ENCODE measurements around the gene KDM3B. TPM values are rescaled to one million over a fixed set of nuclear protein-coding genes. Genes with fewer than 3 reads are reported as not detected.

The KDM3B gene
- total RNA-seq, 1 donor from 2014 or later = 42.4 TPM

DNA sequence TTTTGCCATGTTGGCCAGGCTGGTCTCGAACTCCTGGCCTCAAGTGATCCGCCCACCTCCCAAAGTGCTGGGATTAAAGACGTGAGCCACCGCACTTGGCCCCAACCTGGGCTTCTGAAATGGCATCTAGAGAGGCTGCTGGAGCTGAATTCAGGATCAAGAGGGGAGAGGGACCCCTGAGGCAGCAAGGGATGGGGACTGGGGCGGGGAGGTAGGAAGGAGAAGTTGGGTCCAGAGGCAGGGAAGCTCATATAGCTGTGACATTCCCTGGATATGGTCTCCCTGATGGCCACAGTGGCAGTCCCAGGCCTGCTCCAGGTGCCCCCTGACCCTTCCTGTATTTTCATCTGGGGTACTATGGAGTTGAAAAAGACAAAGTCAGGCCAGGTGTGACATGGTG, 98.5 kb downstream of the KDM3B start:
- Histone ChIP-seq H3K36me3 (ENCODE audit: control insufficient read depth, insufficient read depth, low read length) (no peaks in the 10 kb centered on the region), H3K4me3 (ENCODE audit: low read depth, low read length) (no peak overlapping the region), H3K27me3 (ENCODE audit: control insufficient read depth, insufficient read depth, low read length) (no peaks in the 10 kb centered on the region)
- DNase-seq (ENCODE audit: low read depth) (no peak), FAIRE-seq (no peak)
- TF ChIP-seq, protein P1, sequence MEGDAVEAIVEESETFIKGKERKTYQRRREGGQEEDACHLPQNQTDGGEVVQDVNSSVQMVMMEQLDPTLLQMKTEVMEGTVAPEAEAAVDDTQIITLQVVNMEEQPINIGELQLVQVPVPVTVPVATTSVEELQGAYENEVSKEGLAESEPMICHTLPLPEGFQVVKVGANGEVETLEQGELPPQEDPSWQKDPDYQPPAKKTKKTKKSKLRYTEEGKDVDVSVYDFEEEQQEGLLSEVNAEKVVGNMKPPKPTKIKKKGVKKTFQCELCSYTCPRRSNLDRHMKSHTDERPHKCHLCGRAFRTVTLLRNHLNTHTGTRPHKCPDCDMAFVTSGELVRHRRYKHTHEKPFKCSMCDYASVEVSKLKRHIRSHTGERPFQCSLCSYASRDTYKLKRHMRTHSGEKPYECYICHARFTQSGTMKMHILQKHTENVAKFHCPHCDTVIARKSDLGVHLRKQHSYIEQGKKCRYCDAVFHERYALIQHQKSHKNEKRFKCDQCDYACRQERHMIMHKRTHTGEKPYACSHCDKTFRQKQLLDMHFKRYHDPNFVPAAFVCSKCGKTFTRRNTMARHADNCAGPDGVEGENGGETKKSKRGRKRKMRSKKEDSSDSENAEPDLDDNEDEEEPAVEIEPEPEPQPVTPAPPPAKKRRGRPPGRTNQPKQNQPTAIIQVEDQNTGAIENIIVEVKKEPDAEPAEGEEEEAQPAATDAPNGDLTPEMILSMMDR (IDR thresholded peaks at IDR 0.05; ENCODE audit: insufficient read depth, low read length, severe bottlenecking) = no peak

- DNase-seq (ENCODE audit: low read depth) (no peak), FAIRE-seq (no peak)
- H3K4me3 ChIP-seq (ENCODE audit: low read depth, low read length) = no peak overlapping the region
- TF ChIP-seq, protein P1 (IDR thresholded peaks at IDR 0.05; ENCODE audit: insufficient read depth, low read length, severe bottlenecking) = no peak
- no peaks in the 10 kb centered on the region for H3K36me3 ChIP-seq (ENCODE audit: control insufficient read depth, insufficient read depth, low read length)
- H3K27me3 ChIP-seq (ENCODE audit: control insufficient read depth, insufficient read depth, low read length) = no peaks in the 10 kb centered on the region
These were observed 100.2 kb downstream of the KDM3B start for GRCh38 chr5:138452720-138453119.

DNA sequence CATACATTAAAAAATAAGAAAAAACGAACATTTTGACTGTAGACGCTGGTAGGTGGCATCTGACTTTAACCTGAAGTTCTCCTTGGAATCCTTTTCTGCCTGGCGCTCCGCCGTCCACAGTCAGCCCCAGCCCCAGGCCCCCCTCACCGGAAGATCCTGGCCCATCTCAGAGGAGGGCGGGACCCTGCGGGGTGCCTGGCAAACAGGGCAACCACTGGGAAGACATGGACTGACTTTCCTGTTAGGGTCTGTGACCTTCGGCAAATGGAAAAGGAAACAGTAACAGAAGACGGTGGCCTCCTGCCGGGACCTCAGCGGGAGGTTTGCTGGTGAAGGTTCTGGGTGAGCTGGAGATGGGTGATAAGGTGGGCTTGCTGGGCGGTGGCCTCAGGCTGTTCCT, 101.1 kb downstream of the KDM3B start:
- Histone ChIP-seq H3K27me3 (ENCODE audit: control insufficient read depth, insufficient read depth, low read length) (no peaks in the 10 kb centered on the region), H3K36me3 (ENCODE audit: control insufficient read depth, insufficient read depth, low read length) (no peaks in the 10 kb centered on the region), H3K4me3 (ENCODE audit: low read depth, low read length) (no peak overlapping the region)
- TF ChIP-seq, protein P1 (IDR thresholded peaks at IDR 0.05; ENCODE audit: insufficient read depth, low read length, severe bottlenecking) = no peak
- no peak for FAIRE-seq
- no peak for DNase-seq (ENCODE audit: low read depth)

DNA sequence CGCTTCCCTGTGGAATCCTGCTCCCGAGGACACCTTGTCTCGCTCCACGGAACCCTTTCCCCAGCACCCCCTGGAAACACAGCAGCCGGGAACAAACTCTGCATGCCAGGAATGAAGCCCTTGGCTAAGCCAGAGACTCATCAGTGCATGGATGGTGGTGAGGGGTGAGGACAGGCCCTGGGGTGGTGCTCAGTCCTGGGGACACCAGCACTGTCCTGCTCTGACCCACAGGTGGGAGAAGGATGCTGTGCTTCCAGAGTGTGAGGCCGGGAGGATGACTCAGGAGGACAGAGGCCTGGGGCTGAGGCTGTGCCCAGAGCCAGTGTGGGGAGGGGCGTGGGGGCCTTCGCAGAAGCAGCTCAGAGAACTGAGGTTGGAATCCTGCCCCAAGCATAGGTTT, 101.6 kb downstream of the KDM3B start:
- TF ChIP-seq, protein P1 (IDR thresholded peaks at IDR 0.05; ENCODE audit: insufficient read depth, low read length, severe bottlenecking) = no peak
- FAIRE-seq = no peak
- Histone ChIP-seq H3K27me3 (ENCODE audit: control insufficient read depth, insufficient read depth, low read length) (no peaks in the 10 kb centered on the region), H3K36me3 (ENCODE audit: control insufficient read depth, insufficient read depth, low read length) (no peaks in the 10 kb centered on the region), H3K4me3 (ENCODE audit: low read depth, low read length) (no peak overlapping the region)
- DNase-seq (ENCODE audit: low read depth) = no peak

- TF ChIP-seq, protein P1 (IDR thresholded peaks at IDR 0.05; ENCODE audit: insufficient read depth, low read length, severe bottlenecking) = no peak
- Histone ChIP-seq H3K4me3 (ENCODE audit: low read depth, low read length) (no peak overlapping the region), H3K36me3 (ENCODE audit: control insufficient read depth, insufficient read depth, low read length) (no peaks in the 10 kb centered on the region), H3K27me3 (ENCODE audit: control insufficient read depth, insufficient read depth, low read length) (no peaks in the 10 kb centered on the region)
- FAIRE-seq (peak; percentile 40), DNase-seq (ENCODE audit: low read depth) (no peak)
These were observed 102.9 kb downstream of the KDM3B start for GRCh38 chr5:138455232-138455930.

All from bronchial epithelial cell (primary cell).